Mesendoderm (in vitro differentiated cells): Measurements from ENCODE around the gene SPR.
A peak's percentile ranks its signal among the peaks of the same experiment; 100 is the strongest.

Experiments
- DNase-seq: peaks from one replicate; pipeline ENCODE4 v3.0.0; 2013
- H2AK5ac ChIP-seq: 2 replicates; pipeline ENCODE4 v1.6.1; 2013; ENCODE audit warnings: low read length, inconsistent platforms
- H2BK120ac ChIP-seq: 2 replicates; pipeline ENCODE4 v1.6.1; 2013; ENCODE audit warnings: low read depth, mild to moderate bottlenecking, low read length, moderate library complexity, mixed read lengths
- H2BK15ac ChIP-seq: replicated peaks from 2 replicates; pipeline ENCODE4 v1.6.1; 2013; ENCODE audit warnings: low read depth, mild to moderate bottlenecking, moderate library complexity
- H2BK5ac ChIP-seq: 2 replicates; pipeline ENCODE4 v1.6.1; 2013; ENCODE audit warnings: low read length, inconsistent platforms
- H3K18ac ChIP-seq: 2 replicates; pipeline ENCODE4 v1.6.1; 2013; ENCODE audit warnings: mild to moderate bottlenecking, low read length, mixed read lengths
- H3K23ac ChIP-seq: one replicate; pipeline ENCODE4 v1.6.1; 2013; ENCODE audit warnings: low read length
- H3K27ac ChIP-seq: 2 replicates; pipeline ENCODE4 v1.5.1; 2013; ENCODE audit warnings: low read depth, mild to moderate bottlenecking, inconsistent platforms, low read length, moderate library complexity
- H3K27me3 ChIP-seq: 2 replicates; pipeline ENCODE4 v1.6.1; 2013; ENCODE audit warnings: low read length, control low read depth, mild to moderate bottlenecking, inconsistent platforms; ENCODE audit not compliant: insufficient read depth, poor library complexity
- H3K36me3 ChIP-seq: 2 replicates; pipeline ENCODE4 v1.6.1; 2013; ENCODE audit warnings: low read length, inconsistent platforms; ENCODE audit not compliant: control insufficient read depth, insufficient read depth
- H3K4ac ChIP-seq: one replicate; pipeline ENCODE4 v1.6.1; 2013; ENCODE audit warnings: low read depth, mild to moderate bottlenecking, low read length, moderate library complexity
- H3K4me1 ChIP-seq: 2 replicates; pipeline ENCODE4 v1.6.1; 2013; ENCODE audit warnings: low read depth, low read length, inconsistent platforms; ENCODE audit not compliant: control insufficient read depth
- H3K4me2 ChIP-seq: 2 replicates; pipeline ENCODE4 v1.6.1; 2013; ENCODE audit warnings: low read length
- H3K4me3 ChIP-seq: 2 replicates; pipeline ENCODE4 v1.5.1; 2013; ENCODE audit warnings: mild to moderate bottlenecking, low read length
- H3K56ac ChIP-seq: one replicate; pipeline ENCODE4 v1.6.1; 2013; ENCODE audit warnings: low read length
- H3K79me1 ChIP-seq: 2 replicates; pipeline ENCODE4 v1.6.1; 2013; ENCODE audit warnings: low read length, inconsistent platforms
- H3K79me2 ChIP-seq: 2 replicates; pipeline ENCODE4 v1.6.1; 2013; ENCODE audit warnings: mild to moderate bottlenecking, low read length; ENCODE audit not compliant: control insufficient read depth, insufficient read depth
- H3K9ac ChIP-seq: 2 replicates; pipeline ENCODE4 v1.6.1; 2013; ENCODE audit warnings: low read length, inconsistent platforms
- H4K5ac ChIP-seq: one replicate; pipeline ENCODE4 v1.6.1; 2013; ENCODE audit warnings: low read length
- H4K8ac ChIP-seq: one replicate; pipeline ENCODE4 v1.6.1; 2013; ENCODE audit warnings: low read depth, mild to moderate bottlenecking, control low read depth, low read length, moderate library complexity
- WGBS: extraction: QIAGEN DNeasy Blood & Tissue Kit; methylation state at CpG from one replicate; pipeline ENCODE4 v1.1.7; 2013; ENCODE audit warnings: low lambda C conversion rate, missing lambda C conversion rate; ENCODE audit not compliant: insufficient coverage; ENCODE audit errors: extremely low coverage; 5-methylcytosine and 5-hydroxymethylcytosine counted together

Gene SPR

DNA sequence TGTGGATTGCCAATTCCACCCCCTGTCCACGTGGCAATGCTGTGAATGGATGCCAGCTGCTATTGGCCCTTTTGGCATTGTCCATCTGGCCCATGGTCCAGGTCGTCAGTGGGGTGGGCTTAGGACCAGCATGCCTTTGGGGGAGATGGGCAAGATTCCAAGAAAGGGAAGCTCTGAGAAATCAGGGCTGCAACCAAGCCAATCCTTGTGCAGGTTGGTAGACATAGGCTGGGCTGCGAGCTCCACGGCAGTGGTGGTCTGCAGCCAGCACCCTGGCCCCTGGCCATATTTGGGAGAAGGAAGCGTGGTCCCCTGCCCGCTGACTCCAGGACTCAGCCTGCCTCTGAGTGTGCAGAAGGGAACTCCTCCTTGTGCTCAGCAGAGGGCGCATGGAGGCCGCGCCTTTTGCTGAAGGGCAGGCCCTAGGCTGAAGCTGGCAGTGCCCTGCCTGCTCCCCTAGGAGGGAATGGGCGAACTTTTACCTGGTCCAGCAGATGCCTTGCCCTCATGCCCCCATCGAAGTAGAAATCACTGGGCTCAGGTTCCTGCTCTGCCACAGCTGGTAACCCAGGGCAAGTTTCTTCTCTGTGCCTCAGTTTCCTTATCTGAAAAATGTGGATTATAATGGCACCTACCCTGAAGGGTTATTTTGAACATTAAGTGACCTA lies 5.4 kb downstream of the SPR start:
- H3K27me3 ChIP-seq, result no peaks in the 10 kb centered on the region
- H3K4me2 ChIP-seq, result no peak overlapping the region
- H4K8ac ChIP-seq, result no peak overlapping the region
- no peak overlapping the region for H3K18ac ChIP-seq
- no peaks in the 10 kb centered on the region for H3K4me1 ChIP-seq
- no peaks in the 10 kb centered on the region for H3K79me1 ChIP-seq
- H3K9ac ChIP-seq, result no peak overlapping the region
- no peak overlapping the region for H3K27ac ChIP-seq
- no peak overlapping the region for H2AK5ac ChIP-seq
- no peaks in the 10 kb centered on the region for H3K79me2 ChIP-seq
- no peak overlapping the region for H3K23ac ChIP-seq
- no peaks in the 10 kb centered on the region for H3K36me3 ChIP-seq
- WGBS, result no CpG with 5 or more reads among the region's 11 CpGs
- H3K4ac ChIP-seq, result no peak overlapping the region
- no peak overlapping the region for H2BK5ac ChIP-seq
- no peak overlapping the region for H3K56ac ChIP-seq
- H2BK120ac ChIP-seq, result no peak overlapping the region
- no peak overlapping the region for H2BK15ac ChIP-seq
- no peak overlapping the region for H3K4me3 ChIP-seq
- DNase-seq, result peak; percentile 73
- H4K5ac ChIP-seq, result no peak overlapping the region

DNA sequence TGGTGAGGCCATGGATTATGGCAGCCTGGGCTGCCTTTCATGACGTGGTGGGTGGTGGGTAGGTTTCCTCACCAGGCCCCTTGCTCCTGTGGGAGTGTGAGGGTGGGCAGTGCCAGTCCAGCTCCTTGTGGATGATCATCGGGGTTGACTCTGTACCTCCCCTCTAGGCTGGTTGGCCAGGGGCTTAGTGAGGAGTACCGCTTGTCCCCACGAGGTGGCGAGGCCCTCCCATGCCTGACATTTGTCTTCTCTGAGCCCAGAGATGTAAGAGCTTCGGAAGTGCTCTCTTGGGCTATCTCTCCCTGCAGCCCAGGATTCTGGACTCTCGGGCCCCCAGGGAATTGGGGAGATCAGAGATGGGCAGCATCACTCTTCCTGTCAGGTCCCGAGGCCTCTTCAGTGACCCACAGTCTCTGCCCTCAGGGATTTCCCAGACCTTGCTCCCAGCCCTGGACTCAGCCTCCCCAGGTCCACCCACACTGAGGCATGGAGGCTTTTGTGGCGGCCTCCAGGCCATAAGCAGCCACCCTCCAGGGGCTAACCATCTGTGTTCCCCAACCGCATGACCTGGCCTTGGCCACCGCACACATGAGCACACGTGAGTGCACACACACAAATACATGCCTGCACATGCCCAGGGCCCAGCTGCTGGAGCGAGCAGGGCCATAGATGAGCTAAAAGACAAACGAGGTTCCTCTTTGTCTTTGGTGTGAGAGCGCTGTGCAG lies 6.5 kb downstream of the SPR start:
- Histone ChIP-seq H3K36me3 (no peaks in the 10 kb centered on the region), H3K27ac (no peak overlapping the region), H3K9ac (no peak overlapping the region), H2BK5ac (no peak overlapping the region), H3K4me3 (no peak overlapping the region), H3K4me2 (no peak overlapping the region), H2BK15ac (no peak overlapping the region), H4K8ac (no peak overlapping the region), H3K56ac (peak overlapping the region; percentile 20), H4K5ac (no peak overlapping the region), H2AK5ac (no peak overlapping the region), H3K23ac (peak overlapping the region; percentile 59), H3K27me3 (no peaks in the 10 kb centered on the region), H3K4ac (no peak overlapping the region), H3K79me2 (no peaks in the 10 kb centered on the region), H3K18ac (no peak overlapping the region), H3K79me1 (no peaks in the 10 kb centered on the region), H3K4me1 (no peaks in the 10 kb centered on the region), H2BK120ac (no peak overlapping the region)
- DNase-seq, result peak; percentile 85
- no CpG with 5 or more reads among the region's 15 CpGs for WGBS

DNA sequence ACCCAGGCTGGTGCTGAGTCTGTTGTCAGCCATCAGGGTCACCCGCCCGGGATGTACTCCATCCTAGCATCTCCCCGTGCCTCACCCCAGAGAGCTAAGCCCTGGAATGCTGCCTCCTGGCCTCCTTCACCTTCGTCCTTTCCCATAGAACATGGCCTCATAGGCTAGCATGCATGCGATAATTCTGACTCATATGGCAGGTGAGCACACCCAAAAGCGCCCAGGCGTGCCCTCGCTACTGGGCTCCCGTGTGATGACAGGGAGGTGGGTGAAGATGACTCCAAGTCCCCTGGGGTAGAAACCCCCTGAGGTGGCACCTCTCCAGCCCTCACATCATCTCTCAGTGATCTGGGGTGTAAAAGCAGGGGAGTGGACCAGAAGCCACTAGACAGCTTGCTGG lies 7.3 kb downstream of the SPR start:
- no peak overlapping the region for H3K56ac ChIP-seq
- no peak overlapping the region for H4K5ac ChIP-seq
- H3K4me3 ChIP-seq, result no peak overlapping the region
- H2BK15ac ChIP-seq, result no peak overlapping the region
- H3K27me3 ChIP-seq, result no peaks in the 10 kb centered on the region
- H2BK5ac ChIP-seq, result no peak overlapping the region
- no peak overlapping the region for H3K23ac ChIP-seq
- H4K8ac ChIP-seq, result no peak overlapping the region
- H3K4me1 ChIP-seq, result no peaks in the 10 kb centered on the region
- no peaks in the 10 kb centered on the region for H3K79me2 ChIP-seq
- no peak overlapping the region for H2BK120ac ChIP-seq
- no peaks in the 10 kb centered on the region for H3K36me3 ChIP-seq
- H3K18ac ChIP-seq, result no peak overlapping the region
- DNase-seq, result no peak
- H2AK5ac ChIP-seq, result peak overlapping the region; percentile 6
- H3K9ac ChIP-seq, result no peak overlapping the region
- H3K4me2 ChIP-seq, result no peak overlapping the region
- no peaks in the 10 kb centered on the region for H3K79me1 ChIP-seq
- no peak overlapping the region for H3K27ac ChIP-seq
- no CpG with 5 or more reads among the region's 9 CpGs for whole genome bisulfite sequencing
- H3K4ac ChIP-seq, result no peak overlapping the region

DNA sequence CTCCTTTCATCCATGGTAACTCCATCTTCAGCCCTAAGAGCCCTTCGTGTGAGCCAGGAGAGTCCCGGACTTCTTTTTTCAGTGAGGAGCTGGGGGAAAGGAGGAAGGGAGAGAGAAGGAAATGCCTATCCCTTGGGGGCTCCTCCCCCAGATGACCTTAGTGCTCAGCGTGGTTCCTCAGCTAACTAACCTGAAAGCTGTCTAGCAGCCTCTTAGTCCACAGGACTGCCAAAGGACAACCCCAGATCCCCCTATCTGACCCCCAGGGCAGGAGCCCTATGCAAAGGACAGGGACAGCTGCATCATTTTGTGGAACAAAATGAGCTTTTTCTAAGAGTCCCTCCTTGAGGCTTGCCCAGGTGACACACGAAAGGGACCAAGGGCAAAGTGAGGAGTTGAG lies 7.9 kb downstream of the SPR start:
- H3K56ac ChIP-seq, result no peak overlapping the region
- H3K4me1 ChIP-seq, result no peaks in the 10 kb centered on the region
- H3K27me3 ChIP-seq, result no peaks in the 10 kb centered on the region
- H2BK120ac ChIP-seq, result no peak overlapping the region
- no peak overlapping the region for H3K4ac ChIP-seq
- H3K27ac ChIP-seq, result no peak overlapping the region
- DNase-seq, result peak; percentile 40
- no peak overlapping the region for H2AK5ac ChIP-seq
- WGBS, result no CpG with 5 or more reads among the region's 4 CpGs
- no peak overlapping the region for H3K9ac ChIP-seq
- no peak overlapping the region for H3K4me3 ChIP-seq
- H3K23ac ChIP-seq, result no peak overlapping the region
- no peak overlapping the region for H3K4me2 ChIP-seq
- H2BK15ac ChIP-seq, result no peak overlapping the region
- H3K79me1 ChIP-seq, result no peaks in the 10 kb centered on the region
- H4K8ac ChIP-seq, result no peak overlapping the region
- H3K36me3 ChIP-seq, result no peaks in the 10 kb centered on the region
- no peak overlapping the region for H4K5ac ChIP-seq
- no peak overlapping the region for H2BK5ac ChIP-seq
- H3K18ac ChIP-seq, result no peak overlapping the region
- no peaks in the 10 kb centered on the region for H3K79me2 ChIP-seq

DNA sequence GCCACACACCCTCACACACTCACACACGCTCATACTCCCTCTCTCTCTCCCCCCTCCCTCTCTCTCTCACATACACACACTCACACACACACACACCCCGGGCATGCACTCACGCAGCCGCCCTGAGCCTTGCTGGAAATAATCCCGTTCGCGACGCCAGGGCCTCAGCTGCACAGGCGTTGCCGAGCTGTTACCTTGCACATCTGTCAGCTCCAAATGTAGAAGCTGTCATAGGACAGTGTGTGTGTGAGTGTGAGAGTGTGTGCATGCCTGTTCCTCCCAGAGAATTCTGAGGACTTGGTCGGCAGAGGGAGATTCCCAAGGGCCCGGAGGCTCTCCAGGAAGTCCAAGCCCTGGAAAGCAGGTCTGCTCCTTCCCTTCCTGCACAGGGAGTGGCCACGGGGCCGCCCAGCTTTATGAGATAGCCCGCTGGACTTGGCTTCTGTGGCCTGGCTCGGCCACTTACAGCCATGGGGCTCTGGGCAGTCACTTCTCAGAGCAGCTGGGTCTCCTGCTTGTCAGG lies 8.6 kb downstream of the SPR start:
- no peak overlapping the region for H3K4me3 ChIP-seq
- no peaks in the 10 kb centered on the region for H3K79me2 ChIP-seq
- no peaks in the 10 kb centered on the region for H3K27me3 ChIP-seq
- no peak overlapping the region for H3K4me2 ChIP-seq
- no peak overlapping the region for H2AK5ac ChIP-seq
- H3K18ac ChIP-seq, result no peak overlapping the region
- no peak overlapping the region for H4K5ac ChIP-seq
- H3K23ac ChIP-seq, result no peak overlapping the region
- no peak for DNase-seq
- H3K9ac ChIP-seq, result no peak overlapping the region
- no peak overlapping the region for H3K27ac ChIP-seq
- no peak overlapping the region for H4K8ac ChIP-seq
- WGBS, result no CpG with 5 or more reads among the region's 16 CpGs
- H2BK15ac ChIP-seq, result no peak overlapping the region
- no peaks in the 10 kb centered on the region for H3K36me3 ChIP-seq
- H3K4me1 ChIP-seq, result no peaks in the 10 kb centered on the region
- no peak overlapping the region for H3K4ac ChIP-seq
- H3K56ac ChIP-seq, result peak overlapping the region; percentile 12
- H2BK5ac ChIP-seq, result no peak overlapping the region
- H2BK120ac ChIP-seq, result no peak overlapping the region
- no peaks in the 10 kb centered on the region for H3K79me1 ChIP-seq
